Neural progenitor cell (in vitro differentiated cells): ENCODE results near the gene PIGQ. TPM values are rescaled to one million over a fixed set of nuclear protein-coding genes. Genes with fewer than 3 reads are reported as not detected.
A peak's percentile ranks its signal among the peaks of the same experiment; 100 is the strongest.

Source experiments
- DNase-seq: peaks from one replicate; pipeline ENCODE4 v3.0.0-alpha.2; 2016; ENCODE audit warnings: low spot score
- H2AFZ ChIP-seq: fragments of 200-600 bp; sonication (generic); replicated peaks from 2 replicates; pipeline ENCODE4 v1.6.1; 2016; ENCODE audit warnings: antibody characterized with exemption
- H3F3A ChIP-seq: fragments of 200-600 bp; sonication (generic); 2 replicates; pipeline ENCODE4 v1.6.1; 2016; ENCODE audit warnings: antibody characterized with exemption, low read depth
- H3K27ac ChIP-seq: fragments of 200-600 bp; sonication (generic); 2 replicates; pipeline ENCODE4 v1.5.1; 2016; ENCODE audit warnings: mild to moderate bottlenecking
- H3K27me3 ChIP-seq: fragments of 200-600 bp; sonication (generic); 2 replicates; pipeline ENCODE4 v1.6.1; 2016; ENCODE audit warnings: mild to moderate bottlenecking, moderate library complexity
- H3K36me3 ChIP-seq: fragments of 200-600 bp; sonication (generic); 2 replicates; pipeline ENCODE4 v1.5.1; 2016
- H3K4me1 ChIP-seq: fragments of 200-600 bp; sonication (generic); 2 replicates; pipeline ENCODE4 v1.6.1; 2016; ENCODE audit warnings: mixed run types
- H3K4me2 ChIP-seq: fragments of 200-600 bp; sonication (generic); 2 replicates; pipeline ENCODE4 v1.6.1; 2016
- H3K4me3 ChIP-seq: fragments of 200-600 bp; sonication (generic); 2 replicates; pipeline ENCODE4 v1.5.1; 2016
- H3K79me2 ChIP-seq: fragments of 200-600 bp; sonication (generic); 2 replicates; pipeline ENCODE4 v1.6.1; 2016; ENCODE audit warnings: low read depth
- H3K9ac ChIP-seq: fragments of 200-600 bp; sonication (generic); 2 replicates; pipeline ENCODE4 v1.6.1; 2016
- H3K9me3 ChIP-seq: fragments of 200-600 bp; sonication (generic); 2 replicates; pipeline ENCODE4 v1.5.1; 2016; ENCODE audit warnings: low read depth
- H4K20me1 ChIP-seq: fragments of 200-600 bp; sonication (generic); 2 replicates; pipeline ENCODE4 v1.6.1; 2016; ENCODE audit warnings: low read depth
- H3K27ac Mint-ChIP-seq: 3 replicates; pipeline ENCODE4 v1.8.0; 2021; ENCODE audit warnings: mixed read lengths
- H3K27me3 Mint-ChIP-seq: 2 replicates; pipeline ENCODE4 v1.8.0; 2022; ENCODE audit warnings: low read depth, mild to moderate bottlenecking, inconsistent platforms, moderate library complexity, mixed read lengths; ENCODE audit not compliant: insufficient read depth
- H3K36me3 Mint-ChIP-seq: 3 replicates; pipeline ENCODE4 v1.8.0; 2021; ENCODE audit warnings: mixed read lengths
- H3K4me1 Mint-ChIP-seq: 3 replicates; pipeline ENCODE4 v1.8.0; 2021; ENCODE audit warnings: mixed read lengths
- H3K4me3 Mint-ChIP-seq: 3 replicates; pipeline ENCODE4 v1.8.0; 2021; ENCODE audit warnings: mild to moderate bottlenecking, moderate library complexity, mixed read lengths
- H3K9me3 Mint-ChIP-seq: 3 replicates; pipeline ENCODE4 v1.8.0; 2020; ENCODE audit warnings: mixed read lengths
- EZH2 ChIP-seq: fragments of 200-600 bp; sonication (generic); IDR thresholded peaks from 2 replicates; pipeline ENCODE4 v1.6.1; 2017; ENCODE audit warnings: antibody characterized with exemption, mild to moderate bottlenecking, moderate library complexity
- EZH2phosphoT487 ChIP-seq: fragments of 200-600 bp; sonication (generic); IDR thresholded peaks from 2 replicates; pipeline ENCODE4 v1.6.1; 2017; ENCODE audit warnings: antibody characterized with exemption
- total RNA-seq: library from RNA; depleted of rRNA; stranded (reverse); fragments of >200 nt; gene quantifications from 2 replicates; pipeline ENCODE4 v1.2.3, GENCODE V29; 2015; ENCODE audit warnings: low replicate concordance
- TF ChIP-seq, protein P1 (sequence below): fragments of 200-600 bp; sonication (generic); IDR thresholded peaks from 2 replicates; pipeline ENCODE4 v1.5.1; 2017; ENCODE audit warnings: antibody characterized with exemption, mild to moderate bottlenecking

Gene PIGQ
- total RNA-seq, 1 donor from 2014 or later, result 16.1 TPM

DNA sequence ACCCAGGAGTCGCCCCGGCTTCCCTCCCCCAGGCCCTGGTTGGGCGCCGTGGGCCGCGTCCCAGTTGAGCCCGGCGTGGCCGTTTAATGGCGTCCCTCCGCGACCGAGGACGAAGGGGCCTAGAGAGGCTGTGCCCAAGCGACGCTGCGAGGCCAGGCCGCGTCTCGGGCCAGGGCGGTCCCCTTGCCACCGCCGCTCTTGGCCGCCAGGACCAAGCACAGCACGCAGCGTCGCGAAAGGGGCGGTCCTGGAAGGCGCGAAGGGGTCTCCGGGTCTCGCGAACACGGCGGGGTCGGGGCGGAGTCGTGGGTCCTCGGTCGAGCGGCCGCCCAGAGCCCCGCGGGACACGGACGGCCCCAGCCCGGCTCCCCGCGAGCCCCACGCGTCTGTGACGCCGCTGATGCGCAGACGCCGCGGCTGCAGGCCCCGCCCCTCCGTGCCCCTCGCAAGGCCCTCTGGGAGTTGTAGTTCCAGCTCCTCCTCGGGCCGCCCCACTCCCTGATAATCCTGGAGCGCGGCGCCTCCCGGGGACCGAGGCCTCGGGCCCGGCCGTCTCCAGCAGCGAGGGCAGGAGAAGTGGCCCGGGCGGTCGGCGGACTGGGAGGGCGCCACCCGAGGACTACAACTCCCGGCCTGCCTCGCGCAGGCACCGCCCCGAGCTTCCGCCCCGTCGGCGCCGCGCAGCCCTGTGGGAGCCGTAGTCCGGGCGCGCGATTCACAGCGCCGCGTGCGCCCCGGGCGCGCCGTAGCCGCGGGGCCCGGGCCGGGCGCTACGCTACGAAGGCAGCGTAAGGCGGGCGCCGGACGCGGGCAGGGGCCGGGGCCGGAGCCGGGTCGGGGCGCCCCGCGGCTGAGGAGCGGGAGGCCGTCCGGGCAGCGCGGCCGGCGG lies 42.5 kb upstream of the PIGQ start, which contains the start of gene CAPN15:
CAPN15 (plus strand) TSS at position 698 of the 889 bp plus-strand sequence. CDS start 19,127 bp downstream, outside the sequence.
- H3K27ac ChIP-seq, result peak within 1 kb of the TSS; percentile 92
- peaks cover 6% of the 10 kb centered on the region for H3F3A ChIP-seq
- H3K4me1 ChIP-seq, result peaks cover 13% of the 10 kb centered on the region
- H3K36me3 ChIP-seq, result no peaks in the 10 kb centered on the region
- Mint-ChIP-seq H3K4me3 (peak within 1 kb of the TSS; percentile 91), H3K27me3 (peaks cover 9% of the 10 kb centered on the region), H3K27ac (peak within 1 kb of the TSS; percentile 96), H3K36me3 (peaks cover 2% of the 10 kb centered on the region), H3K9me3 (no peaks in the 10 kb centered on the region), H3K4me1 (peaks cover 22% of the 10 kb centered on the region)
- peak within 1 kb of the TSS; percentile 82 for H3K4me3 ChIP-seq
- peak within 1 kb of the TSS; percentile 70 for H2AFZ ChIP-seq
- H3K79me2 ChIP-seq, result peaks cover 55% of the 10 kb centered on the region
- H4K20me1 ChIP-seq, result peaks cover 73% of the 10 kb centered on the region
- H3K27me3 ChIP-seq, result no peaks in the 10 kb centered on the region
- TF ChIP-seq EZH2, result no peak
- TF ChIP-seq, protein P1, sequence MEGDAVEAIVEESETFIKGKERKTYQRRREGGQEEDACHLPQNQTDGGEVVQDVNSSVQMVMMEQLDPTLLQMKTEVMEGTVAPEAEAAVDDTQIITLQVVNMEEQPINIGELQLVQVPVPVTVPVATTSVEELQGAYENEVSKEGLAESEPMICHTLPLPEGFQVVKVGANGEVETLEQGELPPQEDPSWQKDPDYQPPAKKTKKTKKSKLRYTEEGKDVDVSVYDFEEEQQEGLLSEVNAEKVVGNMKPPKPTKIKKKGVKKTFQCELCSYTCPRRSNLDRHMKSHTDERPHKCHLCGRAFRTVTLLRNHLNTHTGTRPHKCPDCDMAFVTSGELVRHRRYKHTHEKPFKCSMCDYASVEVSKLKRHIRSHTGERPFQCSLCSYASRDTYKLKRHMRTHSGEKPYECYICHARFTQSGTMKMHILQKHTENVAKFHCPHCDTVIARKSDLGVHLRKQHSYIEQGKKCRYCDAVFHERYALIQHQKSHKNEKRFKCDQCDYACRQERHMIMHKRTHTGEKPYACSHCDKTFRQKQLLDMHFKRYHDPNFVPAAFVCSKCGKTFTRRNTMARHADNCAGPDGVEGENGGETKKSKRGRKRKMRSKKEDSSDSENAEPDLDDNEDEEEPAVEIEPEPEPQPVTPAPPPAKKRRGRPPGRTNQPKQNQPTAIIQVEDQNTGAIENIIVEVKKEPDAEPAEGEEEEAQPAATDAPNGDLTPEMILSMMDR, result peak; percentile 29
- peak within 1 kb of the TSS; percentile 96 for H3K4me2 ChIP-seq
- H3K9me3 ChIP-seq, result no peaks in the 10 kb centered on the region
- DNase-seq, result peak; percentile 95
- peak within 1 kb of the TSS; percentile 68 for H3K9ac ChIP-seq

DNA sequence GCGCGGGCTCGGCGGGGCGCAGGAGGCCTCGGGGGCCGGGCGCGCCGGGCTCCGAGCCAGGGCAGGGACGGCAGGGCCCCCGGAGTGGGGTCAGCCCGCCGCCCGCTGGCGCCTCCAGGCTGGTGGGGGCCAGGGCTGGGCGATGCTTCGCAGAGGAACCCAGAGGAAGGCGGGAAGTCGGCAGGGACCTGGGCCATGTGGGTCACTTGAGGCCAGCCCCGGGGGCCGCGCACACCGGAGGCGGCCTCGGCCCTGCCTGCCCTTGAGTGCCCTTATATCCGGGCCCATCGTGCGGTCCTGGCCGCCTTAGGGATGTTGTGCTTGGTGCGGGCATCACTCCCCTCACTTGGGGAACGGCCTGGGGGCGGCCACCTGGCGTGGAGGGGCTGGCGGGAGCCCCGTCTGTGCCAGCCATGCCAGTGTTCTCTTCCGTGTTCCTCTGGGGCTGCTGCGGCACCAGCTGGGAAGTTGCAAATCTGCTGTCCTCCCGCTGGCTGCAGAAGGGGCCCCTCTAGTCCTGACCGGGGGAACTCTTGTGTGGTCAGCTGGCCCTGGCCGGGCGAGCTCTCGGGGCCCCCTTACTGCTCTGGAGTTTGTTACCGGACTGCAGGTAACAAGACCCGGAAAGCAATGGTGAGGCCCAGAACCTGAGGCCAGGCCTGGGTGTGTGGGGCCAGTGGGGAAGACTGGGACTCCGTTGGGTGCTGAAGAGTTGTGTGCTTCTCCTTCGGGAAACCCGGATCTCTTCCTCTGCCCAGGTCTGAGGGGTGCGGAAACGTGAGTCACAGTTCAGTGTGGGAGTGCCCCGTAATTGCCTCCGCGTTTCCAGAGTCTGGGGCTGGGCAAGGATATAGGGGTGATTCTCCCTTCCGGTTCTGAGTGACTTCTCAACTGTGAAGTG lies 41.4 kb upstream of the PIGQ start:
- H3K79me2 ChIP-seq, result peaks cover 65% of the 10 kb centered on the region

DNA sequence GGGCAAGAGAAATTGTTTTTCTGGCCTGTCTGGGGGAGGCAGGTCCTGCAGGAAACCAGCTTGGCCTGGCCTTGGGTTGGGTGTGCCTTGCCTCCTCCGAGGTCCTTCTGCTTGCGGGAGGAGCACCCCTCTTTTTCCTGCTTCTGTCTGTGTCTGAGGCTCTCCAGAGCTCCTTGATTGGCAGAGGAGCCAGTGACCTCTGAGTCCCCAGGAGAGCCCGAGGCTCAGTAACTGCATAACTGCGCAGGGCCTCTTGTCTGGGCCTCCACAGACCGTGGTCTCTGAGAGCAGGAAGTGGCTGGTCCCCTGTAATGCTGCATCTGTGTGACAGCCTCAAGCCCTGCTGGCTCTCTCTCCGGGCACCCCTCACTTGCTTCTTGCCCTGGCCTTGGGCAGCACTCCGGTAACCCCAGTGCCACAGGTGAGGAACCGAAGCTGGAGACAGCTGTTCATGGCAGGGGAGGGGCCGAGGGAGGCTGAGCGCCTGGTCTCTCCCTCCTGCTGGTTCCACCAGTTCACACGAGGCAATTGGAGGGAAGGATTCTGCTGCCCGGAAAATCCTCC lies 40.7 kb upstream of the PIGQ start:
- H3K4me1 Mint-ChIP-seq, result peaks cover 22% of the 10 kb centered on the region
- H3K4me3 Mint-ChIP-seq, result peak overlapping the region; percentile 89
- Histone ChIP-seq H3F3A (peaks cover 5% of the 10 kb centered on the region), H3K4me3 (peak overlapping the region; percentile 71), H3K36me3 (no peaks in the 10 kb centered on the region), H3K27me3 (no peaks in the 10 kb centered on the region), H2AFZ (no peak overlapping the region), H3K9ac (peak overlapping the region; percentile 57), H3K9me3 (no peaks in the 10 kb centered on the region), H3K4me1 (peaks cover 13% of the 10 kb centered on the region), H3K4me2 (peak overlapping the region; percentile 96), H4K20me1 (peaks cover 83% of the 10 kb centered on the region), H3K79me2 (peaks cover 72% of the 10 kb centered on the region), H3K27ac (no peak overlapping the region)
- H3K36me3 Mint-ChIP-seq, result peaks cover 2% of the 10 kb centered on the region
- no peak for DNase-seq
- H3K27me3 Mint-ChIP-seq, result peaks cover 9% of the 10 kb centered on the region
- TF ChIP-seq, protein P1, result no peak
- no peak for TF ChIP-seq EZH2phosphoT487
- TF ChIP-seq EZH2, result no peak
- H3K27ac Mint-ChIP-seq, result no peak overlapping the region
- H3K9me3 Mint-ChIP-seq, result no peaks in the 10 kb centered on the region

More for the DNA sequence above, 41.4 kb upstream of the PIGQ start:
- Mint-ChIP-seq H3K27me3 (peaks cover 9% of the 10 kb centered on the region), H3K9me3 (no peaks in the 10 kb centered on the region), H3K4me1 (peaks cover 22% of the 10 kb centered on the region), H3K36me3 (peaks cover 2% of the 10 kb centered on the region), H3K4me3 (peak overlapping the region; percentile 89), H3K27ac (peak overlapping the region; percentile 33)
- Histone ChIP-seq H4K20me1 (peaks cover 78% of the 10 kb centered on the region), H3K9me3 (no peaks in the 10 kb centered on the region), H3K9ac (peak overlapping the region; percentile 57), H3K4me3 (peak overlapping the region; percentile 71), H3K4me1 (peaks cover 13% of the 10 kb centered on the region), H3K36me3 (no peaks in the 10 kb centered on the region), H3K27me3 (no peaks in the 10 kb centered on the region), H3K27ac (no peak overlapping the region), H3F3A (peaks cover 3% of the 10 kb centered on the region), H2AFZ (no peak overlapping the region), H3K4me2 (peak overlapping the region; percentile 96)
- DNase-seq, result peak; percentile 62
- TF ChIP-seq EZH2 (no peak), EZH2phosphoT487 (no peak)
- TF ChIP-seq, protein P1, result no peak
